MM.1S (cell line): ENCODE data around the gene ZNF37A.

Experiments
- DNase-seq: peaks from one replicate; pipeline ENCODE4 v3.0.0-alpha.2; 2015
- H2AFZ ChIP-seq: fragments of 300-600 bp; sonication (generic); 2 replicates; pipeline ENCODE4 v1.6.0; 2016; ENCODE audit warnings: antibody characterized with exemption, low read length
- H3F3A ChIP-seq: fragments of 300-600 bp; sonication (generic); 2 replicates; pipeline ENCODE4 v1.6.1; 2016; ENCODE audit warnings: mild to moderate bottlenecking, antibody characterized with exemption, low read length, moderate library complexity, mixed read lengths; ENCODE audit not compliant: insufficient read depth
- H3K27ac ChIP-seq: fragments of 300-600 bp; sonication (generic); 2 replicates; pipeline ENCODE4 v1.5.1; 2016; ENCODE audit warnings: mild to moderate bottlenecking, low read length
- H3K27me3 ChIP-seq: fragments of 300-600 bp; sonication (generic); replicated peaks from 2 replicates; pipeline ENCODE4 v1.6.0; 2016; ENCODE audit warnings: low read length; ENCODE audit not compliant: insufficient read depth
- H3K36me3 ChIP-seq: fragments of 300-600 bp; sonication (generic); replicated peaks from 2 replicates; pipeline ENCODE4 v1.6.1; 2016; ENCODE audit warnings: mild to moderate bottlenecking, low read length, mixed read lengths; ENCODE audit not compliant: insufficient read depth
- H3K4me1 ChIP-seq: fragments of 300-600 bp; sonication (generic); 2 replicates; pipeline ENCODE4 v1.6.1; 2016; ENCODE audit warnings: low read length, mixed read lengths
- H3K4me2 ChIP-seq: fragments of 300-600 bp; sonication (generic); 2 replicates; pipeline ENCODE4 v1.6.0; 2016; ENCODE audit warnings: low read depth, low read length
- H3K4me3 ChIP-seq: fragments of 300-600 bp; sonication (generic); 2 replicates; pipeline ENCODE4 v1.5.1; 2016; ENCODE audit warnings: low read length, mixed read lengths
- H3K79me2 ChIP-seq: fragments of 300-600 bp; sonication (generic); 2 replicates; pipeline ENCODE4 v1.6.1; 2016; ENCODE audit warnings: mixed run types, low read length, mixed read lengths
- H3K9ac ChIP-seq: fragments of 300-600 bp; sonication (generic); 2 replicates; pipeline ENCODE4 v1.6.1; 2016; ENCODE audit warnings: low read length, mixed read lengths
- H3K9me2 ChIP-seq: fragments of 300-600 bp; sonication (generic); replicated peaks from 2 replicates; pipeline ENCODE4 v1.6.1; 2016; ENCODE audit warnings: mild to moderate bottlenecking, low read length, mixed read lengths; ENCODE audit not compliant: insufficient read depth
- H3K9me3 ChIP-seq: fragments of 300-600 bp; sonication (generic); replicated peaks from 2 replicates; pipeline ENCODE4 v1.6.1; 2016; ENCODE audit warnings: mild to moderate bottlenecking, low read length, mixed read lengths; ENCODE audit not compliant: insufficient read depth
- H4K20me1 ChIP-seq: fragments of 300-600 bp; sonication (generic); 2 replicates; pipeline ENCODE4 v1.6.1; 2016; ENCODE audit warnings: mild to moderate bottlenecking, low read length, moderate library complexity, mixed read lengths; ENCODE audit not compliant: insufficient read depth
- CTCF ChIP-seq: fragments of 300-600 bp; sonication (generic); IDR thresholded peaks from 2 replicates; pipeline ENCODE4 v1.5.1; 2016; ENCODE audit warnings: antibody characterized with exemption, low read length, mixed read lengths
- EZH2 ChIP-seq: fragments of 300-600 bp; sonication (generic); optimal IDR thresholded peaks from 2 replicates; pipeline ENCODE3; 2017; ENCODE audit warnings: low read depth, mild to moderate bottlenecking, antibody characterized with exemption, low read length, mixed read lengths
- EZH2phosphoT487 ChIP-seq: fragments of 300-600 bp; sonication (generic); IDR thresholded peaks from 2 replicates; pipeline ENCODE4 v1.6.1; 2018; ENCODE audit warnings: antibody characterized with exemption, low read length

Gene ZNF37A

GRCh38 chr10:38094927-38095574 lies 914 bp downstream of the ZNF37A start:
- no peak for DNase-seq
- Histone ChIP-seq H3K9ac (peak overlapping the region; percentile 88), H3K9me3 (no peaks in the 10 kb centered on the region), H3K36me3 (no peaks in the 10 kb centered on the region), H3K4me1 (no peaks in the 10 kb centered on the region), H3K9me2 (no peaks in the 10 kb centered on the region), H3K27ac (no peak overlapping the region; the same call in 1 of the 2 replicates), H4K20me1 (no peaks in the 10 kb centered on the region), H2AFZ (peak overlapping the region; percentile 88), H3F3A (no peaks in the 10 kb centered on the region), H3K27me3 (no peaks in the 10 kb centered on the region), H3K79me2 (peaks cover 12% of the 10 kb centered on the region), H3K4me2 (peak overlapping the region; percentile 99), H3K4me3 (peak overlapping the region; percentile 92)
- TF ChIP-seq EZH2phosphoT487 (no peak), EZH2 (no peak), CTCF (no peak)

DNA sequence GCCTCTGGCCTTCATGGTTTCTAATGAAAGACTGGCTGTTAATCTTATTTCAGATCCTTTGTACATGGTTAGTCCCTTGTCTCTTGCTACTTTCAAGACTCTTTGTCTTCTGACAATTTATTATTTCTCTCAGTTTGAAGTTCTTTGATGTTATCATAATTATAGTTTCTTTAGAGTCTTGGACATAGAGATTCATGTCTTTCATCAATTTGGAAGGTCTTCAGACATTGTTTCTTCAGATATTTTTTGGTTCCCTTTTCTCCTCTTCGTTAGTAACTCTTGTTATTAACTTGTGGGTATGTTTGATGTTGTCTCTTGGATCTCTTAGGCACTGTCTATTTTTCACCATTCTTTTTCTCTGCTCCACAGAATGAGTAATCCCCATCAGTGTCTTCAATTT lies 8.7 kb downstream of the ZNF37A start:
- no peaks in the 10 kb centered on the region for H3K79me2 ChIP-seq
- no peak overlapping the region for H3K27ac ChIP-seq
- no peaks in the 10 kb centered on the region for H3K9me2 ChIP-seq
- H3K4me3 ChIP-seq = no peak overlapping the region
- no peaks in the 10 kb centered on the region for H3K9me3 ChIP-seq
- H3K9ac ChIP-seq = no peak overlapping the region
- no peak overlapping the region for H3K4me2 ChIP-seq
- no peaks in the 10 kb centered on the region for H3F3A ChIP-seq
- H3K36me3 ChIP-seq = no peaks in the 10 kb centered on the region; the same call in 1 of the 2 replicates
- DNase-seq = no peak
- H3K4me1 ChIP-seq = no peaks in the 10 kb centered on the region
- H4K20me1 ChIP-seq = no peaks in the 10 kb centered on the region
- H2AFZ ChIP-seq = no peak overlapping the region
- TF ChIP-seq EZH2phosphoT487 (no peak), EZH2 (no peak), CTCF (no peak)
- no peaks in the 10 kb centered on the region for H3K27me3 ChIP-seq

DNA sequence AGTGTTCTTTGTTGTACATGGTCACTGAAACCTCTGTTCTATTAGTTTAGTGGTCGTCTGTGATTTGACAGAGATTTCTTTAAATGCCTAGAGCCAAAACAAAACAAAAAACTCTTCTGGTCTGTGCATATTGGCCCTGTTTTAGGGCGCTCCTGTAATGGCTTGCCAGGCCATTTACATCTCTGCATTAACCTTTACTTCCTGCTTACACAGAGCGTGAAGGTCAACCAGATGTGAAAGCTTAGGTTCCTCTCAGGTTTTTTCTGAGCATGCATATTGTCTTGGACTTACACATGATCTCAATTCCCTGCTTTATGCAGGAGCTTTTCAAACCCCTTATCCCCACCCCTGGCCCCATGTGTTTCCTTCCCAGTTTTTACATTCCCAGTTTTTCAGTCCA lies 9.6 kb downstream of the ZNF37A start:
- Histone ChIP-seq H3K9me2 (no peaks in the 10 kb centered on the region), H4K20me1 (no peaks in the 10 kb centered on the region), H3K4me3 (no peak overlapping the region), H3K9me3 (no peaks in the 10 kb centered on the region), H3K36me3 (no peaks in the 10 kb centered on the region; the same call in 1 of the 2 replicates), H2AFZ (no peak overlapping the region), H3K4me1 (no peaks in the 10 kb centered on the region), H3K79me2 (no peaks in the 10 kb centered on the region), H3K27ac (no peak overlapping the region), H3F3A (no peaks in the 10 kb centered on the region), H3K4me2 (no peak overlapping the region), H3K27me3 (no peaks in the 10 kb centered on the region), H3K9ac (no peak overlapping the region)
- no peak for DNase-seq
- TF ChIP-seq EZH2phosphoT487 (no peak), CTCF (no peak), EZH2 (no peak)
